Stimulated activated effector memory CD8-positive, alpha-beta T cell treated with anti-CD3 and anti-CD28 coated beads, Interleukin-12 subunit alpha, Interleukin-12 subunit beta, amount 100 ng/mL, for 72 hours (primary cell): ENCODE measurements around the gene PKDREJ.

ENCODE experiments used
- ATAC-seq: fragments of 150-1000 bp; cut with Tn5 transposase; 2 replicates; pipeline ENCODE4 v1.10.0; 2021
- DNase-seq, 2 donors: peaks; one replicate each; pipeline ENCODE4 v3.0.0; 2021 to 2022; ENCODE audit warnings: low spot score in 2 of 2
- H3K27ac Mint-ChIP-seq: one replicate; pipeline ENCODE4 v1.8.0; 2022; ENCODE audit warnings: mild to moderate bottlenecking, mixed read lengths
- H3K36me3 Mint-ChIP-seq: one replicate; pipeline ENCODE4 v1.8.0; 2022; ENCODE audit warnings: mild to moderate bottlenecking, mixed read lengths
- H3K4me1 Mint-ChIP-seq: one replicate; pipeline ENCODE4 v1.8.0; 2022; ENCODE audit warnings: mixed read lengths
- H3K4me3 Mint-ChIP-seq: one replicate; pipeline ENCODE4 v1.8.0; 2022; ENCODE audit warnings: mild to moderate bottlenecking, mixed read lengths
- H3K9me3 Mint-ChIP-seq: one replicate; pipeline ENCODE4 v1.8.0; 2022; ENCODE audit warnings: mixed read lengths

The PKDREJ gene

GRCh38 chr22:46239261-46240048 is 23.7 kb downstream of the PKDREJ start:
- no peak for ATAC-seq
- peak overlapping the region; percentile 20 for H3K4me3 Mint-ChIP-seq
- no peaks in the 10 kb centered on the region for H3K9me3 Mint-ChIP-seq
- peaks cover 30% of the 10 kb centered on the region for H3K36me3 Mint-ChIP-seq
- peak overlapping the region; percentile 83 for H3K27ac Mint-ChIP-seq
- no peak for DNase-seq
- peaks cover 8% of the 10 kb centered on the region for H3K4me1 Mint-ChIP-seq

DNA sequence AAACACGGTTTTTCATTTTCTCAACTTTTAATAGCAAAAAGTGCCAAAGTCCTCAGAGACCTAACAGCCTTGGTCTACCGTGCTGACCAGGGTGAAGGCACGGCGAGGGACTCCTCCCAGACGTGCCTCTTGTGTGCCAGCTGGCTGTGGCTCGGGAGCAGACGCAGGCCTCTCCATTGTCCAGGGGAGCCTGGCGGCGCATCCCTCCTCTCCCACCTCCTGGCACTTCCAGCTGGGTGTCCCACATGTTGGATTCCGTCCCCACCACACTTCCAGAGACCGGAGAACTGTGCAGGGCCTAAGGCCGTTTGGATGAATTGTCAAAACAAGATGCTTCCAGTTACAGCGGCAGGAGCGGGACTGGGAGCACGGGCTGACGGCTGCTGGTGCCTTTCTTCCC is 24.6 kb downstream of the PKDREJ start:
- peaks cover 8% of the 10 kb centered on the region for H3K4me1 Mint-ChIP-seq
- no peaks in the 10 kb centered on the region for H3K9me3 Mint-ChIP-seq
- no peak overlapping the region for H3K27ac Mint-ChIP-seq
- no peak for DNase-seq
- no peak for ATAC-seq
- H3K4me3 Mint-ChIP-seq, result no peak overlapping the region
- H3K36me3 Mint-ChIP-seq, result peaks cover 25% of the 10 kb centered on the region

GRCh38 chr22:46237453-46238124 is 25.6 kb downstream of the PKDREJ start:
- H3K36me3 Mint-ChIP-seq, result peaks cover 18% of the 10 kb centered on the region
- H3K27ac Mint-ChIP-seq, result no peak overlapping the region
- no peak for ATAC-seq
- peaks cover 8% of the 10 kb centered on the region for H3K4me1 Mint-ChIP-seq
- no peaks in the 10 kb centered on the region for H3K9me3 Mint-ChIP-seq
- DNase-seq, result no peak
- no peak overlapping the region for H3K4me3 Mint-ChIP-seq

DNA sequence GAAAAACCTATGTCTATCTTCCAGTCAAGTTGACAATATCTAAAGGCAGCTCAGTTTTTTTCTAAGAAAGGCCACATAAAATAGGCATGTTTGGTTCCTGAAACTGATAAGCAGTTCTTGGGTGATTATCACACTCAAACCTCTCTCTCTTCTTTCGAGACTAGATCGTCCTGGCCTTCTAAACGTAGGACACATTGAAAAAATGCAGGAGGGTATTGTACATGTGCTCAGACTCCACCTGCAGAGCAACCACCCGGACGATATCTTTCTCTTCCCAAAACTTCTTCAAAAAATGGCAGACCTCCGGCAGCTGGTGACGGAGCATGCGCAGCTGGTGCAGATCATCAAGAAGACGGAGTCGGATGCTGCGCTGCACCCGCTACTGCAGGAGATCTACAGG is 28.2 kb downstream of the PKDREJ start:
- peaks cover 24% of the 10 kb centered on the region for H3K36me3 Mint-ChIP-seq
- DNase-seq (no peak), ATAC-seq (no peak)
- H3K4me3 Mint-ChIP-seq, result no peak overlapping the region
- peaks cover 6% of the 10 kb centered on the region for H3K4me1 Mint-ChIP-seq
- H3K9me3 Mint-ChIP-seq, result no peaks in the 10 kb centered on the region
- no peak overlapping the region for H3K27ac Mint-ChIP-seq

DNA sequence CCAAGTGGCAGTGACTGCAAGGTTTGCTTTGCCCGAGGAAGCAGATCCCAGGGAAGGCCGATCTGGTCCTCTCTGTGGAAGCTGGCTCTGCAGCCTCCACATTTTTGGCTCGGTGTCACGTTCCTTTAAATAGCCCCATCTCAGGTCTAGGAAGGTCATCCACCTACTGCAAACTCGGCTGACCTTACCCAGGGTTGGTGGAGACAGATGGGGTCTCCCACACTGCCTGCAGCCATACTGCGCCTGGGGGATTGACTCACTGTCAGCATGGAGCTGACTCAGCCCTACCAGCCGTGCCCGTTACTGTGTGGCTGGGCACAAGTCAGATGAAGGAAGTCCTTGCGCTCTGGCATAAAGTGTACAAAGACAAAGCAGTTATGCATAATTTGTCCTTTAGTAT is 29.9 kb downstream of the PKDREJ start:
- DNase-seq, result no peak
- no peak for ATAC-seq
- no peak overlapping the region for H3K4me3 Mint-ChIP-seq
- H3K36me3 Mint-ChIP-seq, result peaks cover 20% of the 10 kb centered on the region
- no peaks in the 10 kb centered on the region for H3K9me3 Mint-ChIP-seq
- H3K27ac Mint-ChIP-seq, result no peak overlapping the region
- no peaks in the 10 kb centered on the region for H3K4me1 Mint-ChIP-seq

GRCh38 chr22:46230262-46230901 is 32.8 kb downstream of the PKDREJ start:
- ATAC-seq (no peak), DNase-seq (no peak)
- Mint-ChIP-seq H3K4me3 (no peak overlapping the region), H3K9me3 (no peaks in the 10 kb centered on the region), H3K36me3 (peaks cover 15% of the 10 kb centered on the region), H3K4me1 (peaks cover 5% of the 10 kb centered on the region), H3K27ac (no peak overlapping the region)

- H3K4me3 Mint-ChIP-seq, result no peak overlapping the region
- no peak for ATAC-seq
- no peak for DNase-seq
- H3K36me3 Mint-ChIP-seq, result peaks cover 9% of the 10 kb centered on the region
- H3K4me1 Mint-ChIP-seq, result peaks cover 5% of the 10 kb centered on the region
- no peak overlapping the region for H3K27ac Mint-ChIP-seq
- no peaks in the 10 kb centered on the region for H3K9me3 Mint-ChIP-seq
Observed at GRCh38 chr22:46229701-46230100, 33.4 kb downstream of the PKDREJ start.

DNA sequence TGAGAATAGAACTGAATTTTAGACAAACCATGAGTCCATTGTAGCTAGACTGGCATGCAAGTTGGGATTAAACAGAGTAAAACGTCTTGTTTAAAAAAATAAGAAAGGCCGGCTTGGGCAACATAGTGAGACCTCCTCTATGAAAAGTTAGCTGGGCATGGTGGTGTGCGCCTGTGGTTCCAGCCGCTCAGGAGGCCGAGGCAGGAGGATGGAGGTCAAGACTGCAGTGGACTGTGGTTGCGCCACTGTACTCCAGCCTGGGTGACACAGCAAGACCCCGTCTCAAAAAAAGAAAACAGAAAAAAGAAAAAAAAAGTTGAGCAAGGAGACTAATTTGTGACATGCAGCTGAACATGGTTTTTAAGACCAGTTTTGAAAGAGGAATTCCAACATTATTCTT is 36.6 kb downstream of the PKDREJ start:
- Mint-ChIP-seq H3K4me1 (peaks cover 5% of the 10 kb centered on the region), H3K36me3 (peaks cover 21% of the 10 kb centered on the region), H3K4me3 (no peak overlapping the region), H3K9me3 (no peaks in the 10 kb centered on the region), H3K27ac (no peak overlapping the region)
- no peak for ATAC-seq
- DNase-seq, result no peak

GRCh38 chr22:46225631-46226030 is 37.5 kb downstream of the PKDREJ start:
- peaks cover 28% of the 10 kb centered on the region for H3K36me3 Mint-ChIP-seq
- ATAC-seq, result no peak
- peaks cover 11% of the 10 kb centered on the region for H3K4me1 Mint-ChIP-seq
- no peak overlapping the region for H3K4me3 Mint-ChIP-seq
- H3K9me3 Mint-ChIP-seq, result no peaks in the 10 kb centered on the region
- no peak for DNase-seq
- H3K27ac Mint-ChIP-seq, result no peak overlapping the region

- peaks cover 11% of the 10 kb centered on the region for H3K4me1 Mint-ChIP-seq
- no peak for DNase-seq
- no peak overlapping the region for H3K4me3 Mint-ChIP-seq
- no peak for ATAC-seq
- no peaks in the 10 kb centered on the region for H3K9me3 Mint-ChIP-seq
- peak overlapping the region; percentile 32 for H3K27ac Mint-ChIP-seq
- peaks cover 35% of the 10 kb centered on the region for H3K36me3 Mint-ChIP-seq
Observed at GRCh38 chr22:46224898-46225290, 38.2 kb downstream of the PKDREJ start.

GRCh38 chr22:46224044-46224897 is 38.9 kb downstream of the PKDREJ start:
- no peaks in the 10 kb centered on the region for H3K9me3 Mint-ChIP-seq
- H3K36me3 Mint-ChIP-seq, result peaks cover 41% of the 10 kb centered on the region
- no peak overlapping the region for H3K4me3 Mint-ChIP-seq
- ATAC-seq (no peak), DNase-seq (no peak)
- peaks cover 17% of the 10 kb centered on the region for H3K4me1 Mint-ChIP-seq
- peak overlapping the region; percentile 32 for H3K27ac Mint-ChIP-seq

- peaks cover 15% of the 10 kb centered on the region for H3K4me1 Mint-ChIP-seq
- no peak for DNase-seq
- H3K4me3 Mint-ChIP-seq, result no peak overlapping the region
- H3K27ac Mint-ChIP-seq, result peak overlapping the region; percentile 54
- peaks cover 75% of the 10 kb centered on the region for H3K36me3 Mint-ChIP-seq
- no peaks in the 10 kb centered on the region for H3K9me3 Mint-ChIP-seq
- peak; percentile 67 for ATAC-seq
Observed at GRCh38 chr22:46220921-46221320, 42.2 kb downstream of the PKDREJ start.

GRCh38 chr22:46219636-46220035 is 43.5 kb downstream of the PKDREJ start:
- H3K4me1 Mint-ChIP-seq, result peaks cover 16% of the 10 kb centered on the region
- no peak overlapping the region for H3K4me3 Mint-ChIP-seq
- H3K36me3 Mint-ChIP-seq, result peaks cover 88% of the 10 kb centered on the region
- no peak overlapping the region for H3K27ac Mint-ChIP-seq
- ATAC-seq (no peak), DNase-seq (no peak)
- H3K9me3 Mint-ChIP-seq, result no peaks in the 10 kb centered on the region

- DNase-seq (no peak), ATAC-seq (no peak)
- Mint-ChIP-seq H3K4me1 (peaks cover 31% of the 10 kb centered on the region), H3K27ac (no peak overlapping the region), H3K9me3 (no peaks in the 10 kb centered on the region), H3K4me3 (no peak overlapping the region), H3K36me3 (peaks cover 93% of the 10 kb centered on the region)
Observed at GRCh38 chr22:46214616-46215015, 48.5 kb downstream of the PKDREJ start.

DNA sequence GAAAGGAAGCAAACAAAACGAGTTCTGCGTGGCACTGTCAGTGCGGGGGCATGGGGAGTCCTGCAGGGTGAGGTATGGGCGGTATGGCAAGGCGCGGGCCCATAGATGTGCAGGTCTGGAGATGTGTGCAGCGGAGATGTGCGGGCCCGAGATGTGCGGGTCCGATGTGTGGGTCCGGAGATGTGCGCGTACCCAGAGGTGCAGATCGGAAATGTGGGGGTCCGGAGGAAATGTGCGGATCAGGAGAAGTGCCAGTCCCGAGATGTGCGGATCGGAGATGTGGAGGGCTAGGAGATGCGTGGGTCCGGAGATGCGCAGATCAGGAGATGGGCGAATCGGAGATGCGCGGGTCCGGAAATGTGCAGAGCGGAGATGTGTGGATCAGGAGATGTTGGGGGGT is 49.0 kb downstream of the PKDREJ start:
- Mint-ChIP-seq H3K36me3 (peaks cover 93% of the 10 kb centered on the region), H3K4me1 (peaks cover 28% of the 10 kb centered on the region), H3K9me3 (peaks cover 4% of the 10 kb centered on the region), H3K27ac (no peak overlapping the region), H3K4me3 (no peak overlapping the region)
- no peak for ATAC-seq
- no peak for DNase-seq
